HepG2 (cell line): ENCODE results near the gene TRIM42. TPM values are rescaled to one million over a fixed set of nuclear protein-coding genes. Genes with fewer than 3 reads are reported as not detected.

Source experiments
- CEBPB ChIP-seq: IDR thresholded peaks from 2 replicates; pipeline ENCODE4 v1.6.1; 2011; ENCODE audit warnings: low read depth, low read length, improper control_type of control experiment, borderline replicate concordance
- ELF3 ChIP-seq: IDR thresholded peaks from 2 replicates; pipeline ENCODE4 v1.6.1; 2016; ENCODE audit warnings: missing genetic modification reagents, missing compliant biosample characterization
- MIER2 ChIP-seq: IDR thresholded peaks from 2 replicates; pipeline ENCODE4 v1.6.1; 2016; ENCODE audit warnings: missing biosample characterization, missing genetic modification reagents
- NBN ChIP-seq: fragments of 450-650 bp; conservative IDR thresholded peaks from 2 replicates; pipeline ENCODE4 v1.6.1; 2017
- RAD21 ChIP-seq: fragments of 450-650 bp; formaldehyde crosslinking; IDR thresholded peaks from 2 replicates; pipeline ENCODE4 v1.5.0; 2020; ENCODE audit warnings: mild to moderate bottlenecking
- REL ChIP-seq: sonication (generic); formaldehyde crosslinking; conservative IDR thresholded peaks from 2 replicates; pipeline ENCODE4 v1.8.0; 2022; ENCODE audit warnings: mild to moderate bottlenecking, missing genetic modification reagents, moderate library complexity
- RFX3 ChIP-seq: IDR thresholded peaks from 2 replicates; pipeline ENCODE4 v1.6.1; 2016; ENCODE audit warnings: missing biosample characterization, missing genetic modification reagents
- SOX6 ChIP-seq, 2 experiments: fragments of 450-650 bp in 1 of 2; sonication (generic) in 1 of 2; formaldehyde crosslinking in 1 of 2; IDR thresholded peaks; 2 replicates each; pipeline versions ENCODE4 v1.4.0 to v1.6.1; 2017 to 2020; ENCODE audit warnings: antibody characterized with exemption in 1 of 2, mild to moderate bottlenecking in 1 of 2, missing genetic modification reagents in 1 of 2
- SRF ChIP-seq: IDR thresholded peaks from 2 replicates; pipeline ENCODE4 v1.6.1; 2011; ENCODE audit warnings: mild to moderate bottlenecking, low read depth, low read length, moderate library complexity
- TCF12 ChIP-seq, 2 experiments: fragments of 450-650 bp in 1 of 2; sonication (generic) in 1 of 2; formaldehyde crosslinking in 1 of 2; IDR thresholded peaks; 2 replicates each; pipeline versions ENCODE4 v1.6.1 to v1.8.0; 2017 to 2022; ENCODE audit warnings: antibody characterized with exemption in 1 of 2, mild to moderate bottlenecking in 1 of 2, missing genetic modification reagents in 1 of 2, moderate library complexity in 1 of 2
- XBP1 ChIP-seq: sonication (generic); formaldehyde crosslinking; IDR thresholded peaks from 2 replicates; pipeline ENCODE4 v1.5.0; 2020; ENCODE audit warnings: missing genetic modification reagents
- ZNF136 ChIP-seq: sonication (generic); formaldehyde crosslinking; IDR thresholded peaks from 2 replicates; pipeline ENCODE4 v1.8.1; 2022; ENCODE audit warnings: low read depth, mild to moderate bottlenecking, moderate library complexity, missing genetic modification reagents
- ZNF550 ChIP-seq: sonication (generic); formaldehyde crosslinking; IDR thresholded peaks from 2 replicates; pipeline ENCODE4 v1.4.0; 2020; ENCODE audit warnings: mild to moderate bottlenecking, missing genetic modification reagents, borderline replicate concordance
- ZNF556 ChIP-seq: sonication (generic); formaldehyde crosslinking; IDR thresholded peaks from 2 replicates; pipeline ENCODE4 v1.4.0; 2020; ENCODE audit warnings: mild to moderate bottlenecking, missing genetic modification reagents, borderline replicate concordance
- ZNF878 ChIP-seq: sonication (generic); formaldehyde crosslinking; IDR thresholded peaks from 2 replicates; pipeline ENCODE4 v1.8.1; 2023; ENCODE audit warnings: mild to moderate bottlenecking, missing genetic modification reagents, moderate library complexity
- ZSCAN31 ChIP-seq: sonication (generic); formaldehyde crosslinking; IDR thresholded peaks from 2 replicates; pipeline ENCODE4 v1.5.0; 2020; ENCODE audit warnings: low read depth, mild to moderate bottlenecking, missing genetic modification reagents
- polyA plus RNA-seq, 8 experiments: library from polyadenylated mRNA; depleted of rRNA in 3 of 8; stranded (reverse) in 7 of 8; unstranded in 1 of 8; fragments of >200 nt; fragmentation: Illumina TruSeq in 4 of 8; extraction: Trizol in 4 of 8; gene quantifications; 2 replicates each; pipeline versions ENCODE4 v1.2.1 to v1.2.3, GENCODE V29; 2011 to 2016; ENCODE audit warnings: low read depth in 4 of 8, missing spikeins in 1 of 8, mixed read lengths in 1 of 8; ENCODE audit not compliant: insufficient read depth in 1 of 8
- total RNA-seq, 5 experiments: library from RNA; depleted of rRNA; stranded (reverse); fragments of >200 nt; fragmentation: Illumina TruSeq; extraction: Trizol; gene quantifications; 2 replicates each; pipeline ENCODE4 v1.2.3, GENCODE V29; 2016; ENCODE audit warnings: low read depth in 1 of 5
- TF ChIP-seq, protein P1 (sequence below): sonication (generic); formaldehyde crosslinking; IDR thresholded peaks from 2 replicates; pipeline ENCODE4 v1.4.0; 2020; ENCODE audit warnings: mild to moderate bottlenecking, missing genetic modification reagents, borderline replicate concordance
- TF ChIP-seq, protein P2 (sequence below): IDR thresholded peaks from 2 replicates; pipeline ENCODE4 v1.6.1; 2016; ENCODE audit warnings: missing genetic modification reagents, missing compliant biosample characterization
- TF ChIP-seq, protein P3 (sequence below): IDR thresholded peaks from 2 replicates; pipeline ENCODE4 v1.6.1; 2016; ENCODE audit warnings: low read depth
- TF ChIP-seq, protein P4 (sequence below): sonication (generic); formaldehyde crosslinking; IDR thresholded peaks from 2 replicates; pipeline ENCODE4 v1.4.0; 2020; ENCODE audit warnings: missing genetic modification reagents, borderline replicate concordance

Gene TRIM42
- total and polyA plus RNA-seq, 2 of the 13 experiments (the other 11 are each of a cell fraction or from before 2014, with no cell fraction given): not detected

DNA sequence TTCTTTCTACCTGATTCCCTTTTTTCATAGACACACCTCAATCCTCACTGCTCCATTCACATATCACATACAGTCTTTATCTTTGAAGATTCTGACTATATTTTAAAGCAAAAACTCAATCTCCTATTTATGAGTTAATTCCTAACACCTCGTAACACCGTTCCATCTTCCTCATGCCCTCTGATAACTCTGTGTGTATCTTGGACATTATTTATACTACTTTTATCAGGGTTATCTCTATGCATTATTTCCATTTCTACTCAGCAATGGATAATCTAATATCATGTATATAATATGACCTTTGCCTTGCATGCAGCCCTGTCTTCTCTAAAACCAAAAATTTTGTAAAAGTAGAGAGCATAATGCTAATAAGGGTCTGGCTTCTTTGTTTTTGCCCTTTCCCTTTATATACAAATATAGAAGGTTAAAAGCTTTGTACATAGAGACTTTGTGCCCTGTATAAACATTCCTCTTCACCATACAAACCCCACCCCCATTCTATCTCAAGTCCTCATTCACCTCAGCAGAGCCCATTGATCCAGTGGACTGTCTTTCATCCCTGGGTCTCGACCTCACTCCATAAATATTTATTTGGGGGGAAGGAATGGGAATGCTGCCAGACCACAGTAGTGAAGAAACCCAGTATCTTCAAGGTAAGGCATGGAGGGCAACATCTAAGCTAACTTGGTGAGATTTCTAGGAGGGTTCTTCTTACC, 21.8 kb downstream of the TRIM42 start (continued):
- TF ChIP-seq, protein P1, sequence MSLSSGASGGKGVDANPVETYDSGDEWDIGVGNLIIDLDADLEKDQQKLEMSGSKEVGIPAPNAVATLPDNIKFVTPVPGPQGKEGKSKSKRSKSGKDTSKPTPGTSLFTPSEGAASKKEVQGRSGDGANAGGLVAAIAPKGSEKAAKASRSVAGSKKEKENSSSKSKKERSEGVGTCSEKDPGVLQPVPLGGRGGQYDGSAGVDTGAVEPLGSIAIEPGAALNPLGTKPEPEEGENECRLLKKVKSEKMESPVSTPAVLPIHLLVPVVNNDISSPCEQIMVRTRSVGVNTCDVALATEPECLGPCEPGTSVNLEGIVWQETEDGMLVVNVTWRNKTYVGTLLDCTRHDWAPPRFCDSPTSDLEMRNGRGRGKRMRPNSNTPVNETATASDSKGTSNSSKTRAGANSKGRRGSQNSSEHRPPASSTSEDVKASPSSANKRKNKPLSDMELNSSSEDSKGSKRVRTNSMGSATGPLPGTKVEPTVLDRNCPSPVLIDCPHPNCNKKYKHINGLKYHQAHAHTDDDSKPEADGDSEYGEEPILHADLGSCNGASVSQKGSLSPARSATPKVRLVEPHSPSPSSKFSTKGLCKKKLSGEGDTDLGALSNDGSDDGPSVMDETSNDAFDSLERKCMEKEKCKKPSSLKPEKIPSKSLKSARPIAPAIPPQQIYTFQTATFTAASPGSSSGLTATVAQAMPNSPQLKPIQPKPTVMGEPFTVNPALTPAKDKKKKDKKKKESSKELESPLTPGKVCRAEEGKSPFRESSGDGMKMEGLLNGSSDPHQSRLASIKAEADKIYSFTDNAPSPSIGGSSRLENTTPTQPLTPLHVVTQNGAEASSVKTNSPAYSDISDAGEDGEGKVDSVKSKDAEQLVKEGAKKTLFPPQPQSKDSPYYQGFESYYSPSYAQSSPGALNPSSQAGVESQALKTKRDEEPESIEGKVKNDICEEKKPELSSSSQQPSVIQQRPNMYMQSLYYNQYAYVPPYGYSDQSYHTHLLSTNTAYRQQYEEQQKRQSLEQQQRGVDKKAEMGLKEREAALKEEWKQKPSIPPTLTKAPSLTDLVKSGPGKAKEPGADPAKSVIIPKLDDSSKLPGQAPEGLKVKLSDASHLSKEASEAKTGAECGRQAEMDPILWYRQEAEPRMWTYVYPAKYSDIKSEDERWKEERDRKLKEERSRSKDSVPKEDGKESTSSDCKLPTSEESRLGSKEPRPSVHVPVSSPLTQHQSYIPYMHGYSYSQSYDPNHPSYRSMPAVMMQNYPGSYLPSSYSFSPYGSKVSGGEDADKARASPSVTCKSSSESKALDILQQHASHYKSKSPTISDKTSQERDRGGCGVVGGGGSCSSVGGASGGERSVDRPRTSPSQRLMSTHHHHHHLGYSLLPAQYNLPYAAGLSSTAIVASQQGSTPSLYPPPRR (CRISPR knock-in tag): peak; percentile 97
- no peak for TF ChIP-seq SOX6 (IDR thresholded peaks at IDR 0.05)
- peak; percentile 96 for TF ChIP-seq SOX6 (CRISPR knock-in tag; IDR thresholded peaks at IDR 0.05)
- no peak for TF ChIP-seq ZSCAN31 (CRISPR knock-in tag)
- peak; percentile 23; the same call in 1 of the 2 replicates for TF ChIP-seq ZNF136 (CRISPR knock-in tag)
- no peak for TF ChIP-seq ZNF550 (CRISPR knock-in tag)
- TF ChIP-seq RFX3 (CRISPR knock-in tag): no peak
- TF ChIP-seq, protein P2, sequence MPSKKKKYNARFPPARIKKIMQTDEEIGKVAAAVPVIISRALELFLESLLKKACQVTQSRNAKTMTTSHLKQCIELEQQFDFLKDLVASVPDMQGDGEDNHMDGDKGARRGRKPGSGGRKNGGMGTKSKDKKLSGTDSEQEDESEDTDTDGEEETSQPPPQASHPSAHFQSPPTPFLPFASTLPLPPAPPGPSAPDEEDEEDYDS (CRISPR knock-in tag): 0 out of 2 replicates have a peak, but pooled peaks have one; percentile 24
- no peak for TF ChIP-seq NBN
- TF ChIP-seq REL (CRISPR knock-in tag): 0 out of 2 replicates have a peak, but pooled peaks have one; percentile 28
- TF ChIP-seq ZNF556 (CRISPR knock-in tag): no peak; the same call in 1 of the 2 replicates
- no peak for TF ChIP-seq TCF12 (IDR thresholded peaks at IDR 0.05)
- peak; percentile 88; the same call in 1 of the 2 replicates for TF ChIP-seq TCF12 (CRISPR knock-in tag; IDR thresholded peaks at IDR 0.05)
- TF ChIP-seq, protein P3, sequence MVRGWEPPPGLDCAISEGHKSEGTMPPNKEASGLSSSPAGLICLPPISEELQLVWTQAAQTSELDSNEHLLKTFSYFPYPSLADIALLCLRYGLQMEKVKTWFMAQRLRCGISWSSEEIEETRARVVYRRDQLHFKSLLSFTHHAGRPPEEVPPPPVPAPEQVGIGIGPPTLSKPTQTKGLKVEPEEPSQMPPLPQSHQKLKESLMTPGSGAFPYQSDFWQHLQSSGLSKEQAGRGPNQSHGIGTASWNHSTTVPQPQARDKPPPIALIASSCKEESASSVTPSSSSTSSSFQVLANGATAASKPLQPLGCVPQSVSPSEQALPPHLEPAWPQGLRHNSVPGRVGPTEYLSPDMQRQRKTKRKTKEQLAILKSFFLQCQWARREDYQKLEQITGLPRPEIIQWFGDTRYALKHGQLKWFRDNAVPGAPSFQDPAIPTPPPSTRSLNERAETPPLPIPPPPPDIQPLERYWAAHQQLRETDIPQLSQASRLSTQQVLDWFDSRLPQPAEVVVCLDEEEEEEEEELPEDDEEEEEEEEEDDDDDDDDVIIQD (CRISPR knock-in tag): peak; percentile 89; the same call in 1 of the 2 replicates
- peak; percentile 63; the same call in 1 of the 2 replicates for TF ChIP-seq ELF3 (CRISPR knock-in tag)
- peak; percentile 21; the same call in 1 of the 2 replicates for TF ChIP-seq CEBPB
- peak; percentile 45; the same call in 1 of the 2 replicates for TF ChIP-seq MIER2 (CRISPR knock-in tag)
- no peak for TF ChIP-seq XBP1 (CRISPR knock-in tag)
- TF ChIP-seq RAD21: peak; percentile 21; the same call in 1 of the 2 replicates
- TF ChIP-seq, protein P4, sequence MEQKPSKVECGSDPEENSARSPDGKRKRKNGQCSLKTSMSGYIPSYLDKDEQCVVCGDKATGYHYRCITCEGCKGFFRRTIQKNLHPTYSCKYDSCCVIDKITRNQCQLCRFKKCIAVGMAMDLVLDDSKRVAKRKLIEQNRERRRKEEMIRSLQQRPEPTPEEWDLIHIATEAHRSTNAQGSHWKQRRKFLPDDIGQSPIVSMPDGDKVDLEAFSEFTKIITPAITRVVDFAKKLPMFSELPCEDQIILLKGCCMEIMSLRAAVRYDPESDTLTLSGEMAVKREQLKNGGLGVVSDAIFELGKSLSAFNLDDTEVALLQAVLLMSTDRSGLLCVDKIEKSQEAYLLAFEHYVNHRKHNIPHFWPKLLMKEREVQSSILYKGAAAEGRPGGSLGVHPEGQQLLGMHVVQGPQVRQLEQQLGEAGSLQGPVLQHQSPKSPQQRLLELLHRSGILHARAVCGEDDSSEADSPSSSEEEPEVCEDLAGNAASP (CRISPR knock-in tag): peak; percentile 93; the same call in 1 of the 2 replicates
- TF ChIP-seq ZNF878 (CRISPR knock-in tag): peak; percentile 64; the same call in 1 of the 2 replicates
- 0 out of 2 replicates have a peak, but pooled peaks have one; percentile 11 for TF ChIP-seq SRF
